ENCODE results near the gene GPALPP1. TPM values are rescaled to one million over a fixed set of nuclear protein-coding genes. Genes with fewer than 3 reads are reported as not detected.

The GPALPP1 gene
- total and polyA plus RNA-seq, 3 donors from 2014 or later: 18.3 to 41.3 (median 33.8) TPM

GRCh38 chr13:44976196-44976595 is 13.1 kb upstream of the GPALPP1 start:
- intact Hi-C loops (cut with DNase I; ENCODE audit: low total_unique reads): loop anchor here (10.0 kb wide), 1 partner anchor 501 kb away; no protein-coding TSS in a partner anchor
- no peak overlapping the region for H3K27ac ChIP-seq
- H3K27me3 ChIP-seq: no peaks in the 10 kb centered on the region
- no peak overlapping the region for H3K4me3 ChIP-seq
- no peaks in the 10 kb centered on the region for H3K36me3 ChIP-seq (ENCODE audit: low read depth, missing control alignments)
- H3K9me3 ChIP-seq: no peaks in the 10 kb centered on the region
- no peak for DNase-seq
- TF ChIP-seq POLR2A (IDR thresholded peaks at IDR 0.05): no peak
- no peaks in the 10 kb centered on the region for H3K4me1 ChIP-seq
- 80 to 89% methylated on average over 3 of the region's 3 CpGs for WGBS, 2 donors

- no peak for TF ChIP-seq POLR2A (IDR thresholded peaks at IDR 0.05)
- TF ChIP-seq CTCF (IDR thresholded peaks at IDR 0.05): no peak
- intact Hi-C loops (cut with DNase I; ENCODE audit: low total_unique reads): loop anchor here (10.0 kb wide), 1 partner anchor 502 kb away; no protein-coding TSS in a partner anchor
- Histone ChIP-seq H3K36me3 (ENCODE audit: low read depth, missing control alignments) (no peaks in the 10 kb centered on the region), H3K27ac (no peak overlapping the region), H3K4me3 (no peak overlapping the region), H3K9me3 (no peaks in the 10 kb centered on the region), H3K4me1 (no peaks in the 10 kb centered on the region), H3K27me3 (no peaks in the 10 kb centered on the region)
- WGBS, 2 donors: 50 to 81% methylated on average over 1 of the region's 1 CpG
- DNase-seq: no peak
These were observed 12.3 kb upstream of the GPALPP1 start for GRCh38 chr13:44976949-44977583.

GRCh38 chr13:44978328-44978727 is 11.0 kb upstream of the GPALPP1 start:
- DNase-seq: no peak
- Histone ChIP-seq H3K27ac (no peak overlapping the region), H3K27me3 (no peaks in the 10 kb centered on the region), H3K36me3 (ENCODE audit: low read depth, missing control alignments) (no peaks in the 10 kb centered on the region), H3K9me3 (no peaks in the 10 kb centered on the region), H3K4me1 (no peaks in the 10 kb centered on the region), H3K4me3 (no peak overlapping the region)
- WGBS, 2 donors: 97 to 100% methylated on average over 1 of the region's 1 CpG
- intact Hi-C loops (cut with DNase I; ENCODE audit: low total_unique reads): loop anchor here (10.0 kb wide), 1 partner anchor 504 kb away; no protein-coding TSS in a partner anchor
- no peak for TF ChIP-seq POLR2A (IDR thresholded peaks at IDR 0.05)
- TF ChIP-seq CTCF (IDR thresholded peaks at IDR 0.05): peak in 1 of 3 experiments; percentile 30

GRCh38 chr13:44989941-44990340 is 603 bp downstream of the GPALPP1 start:
- H3K27ac ChIP-seq: peak overlapping the region; percentile 85 to 88
- WGBS, 2 donors: 2 to 3% methylated on average over 10 of the region's 10 CpGs
- peaks cover 20% of the 10 kb centered on the region for H3K4me1 ChIP-seq
- TF ChIP-seq POLR2A (IDR thresholded peaks at IDR 0.05): no peak
- TF ChIP-seq CTCF (IDR thresholded peaks at IDR 0.05): no peak
- peak overlapping the region; percentile 98 to 99 for H3K4me3 ChIP-seq
- DNase-seq: no peak
- H3K9me3 ChIP-seq: no peaks in the 10 kb centered on the region
- H3K36me3 ChIP-seq (ENCODE audit: low read depth, missing control alignments): no peaks in the 10 kb centered on the region
- H3K27me3 ChIP-seq: no peaks in the 10 kb centered on the region
- intact Hi-C loops (cut with DNase I; ENCODE audit: low total_unique reads): no loop called here

- TF ChIP-seq POLR2A (IDR thresholded peaks at IDR 0.05) (no peak), CTCF (IDR thresholded peaks at IDR 0.05) (no peak)
- Histone ChIP-seq H3K27ac (no peak overlapping the region), H3K4me3 (no peak overlapping the region), H3K9me3 (no peaks in the 10 kb centered on the region), H3K36me3 (ENCODE audit: low read depth, missing control alignments) (no peaks in the 10 kb centered on the region), H3K27me3 (no peaks in the 10 kb centered on the region), H3K4me1 (no peaks in the 10 kb centered on the region)
- DNase-seq: no peak
- intact Hi-C loops (cut with DNase I; ENCODE audit: low total_unique reads): no loop called here
These were observed 14.1 kb downstream of the GPALPP1 start for GRCh38 chr13:45003417-45003816.

Data from testis (tissue), 3 donors.